Stimulated activated CD4-positive, alpha-beta T cell treated with anti-CD3 and anti-CD28 coated beads, TNF-alpha, amount 100 ng/mL, for 4 hours (primary cell): ENCODE data around the gene CKM.
"Not testable (repeated sequence)": the region's sequence is repeated elsewhere in the genome, so short reads cannot be mapped to it uniquely, and the experiment has no call there.

ENCODE experiments used
- DNase-seq, 3 experiments: peaks; one replicate each; pipeline ENCODE4 v3.0.0-alpha.2; 2020; ENCODE audit warnings: low read depth in 3 of 3

The CKM gene

DNA sequence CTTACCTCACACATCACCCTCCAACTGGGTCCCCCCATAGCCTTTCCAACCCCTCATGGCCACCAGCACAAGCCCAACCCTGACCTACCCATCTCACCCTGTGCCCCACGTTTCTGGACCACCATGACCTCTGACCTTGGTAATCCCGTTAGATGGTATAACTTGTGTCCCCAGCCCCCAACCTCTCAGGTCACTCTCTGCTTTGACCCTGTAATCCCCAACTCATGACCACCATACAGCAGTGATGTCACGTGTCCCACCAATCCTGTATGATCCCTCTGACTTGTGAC lies 26.4 kb upstream of the CKM start:
- no peak for DNase-seq

DNA sequence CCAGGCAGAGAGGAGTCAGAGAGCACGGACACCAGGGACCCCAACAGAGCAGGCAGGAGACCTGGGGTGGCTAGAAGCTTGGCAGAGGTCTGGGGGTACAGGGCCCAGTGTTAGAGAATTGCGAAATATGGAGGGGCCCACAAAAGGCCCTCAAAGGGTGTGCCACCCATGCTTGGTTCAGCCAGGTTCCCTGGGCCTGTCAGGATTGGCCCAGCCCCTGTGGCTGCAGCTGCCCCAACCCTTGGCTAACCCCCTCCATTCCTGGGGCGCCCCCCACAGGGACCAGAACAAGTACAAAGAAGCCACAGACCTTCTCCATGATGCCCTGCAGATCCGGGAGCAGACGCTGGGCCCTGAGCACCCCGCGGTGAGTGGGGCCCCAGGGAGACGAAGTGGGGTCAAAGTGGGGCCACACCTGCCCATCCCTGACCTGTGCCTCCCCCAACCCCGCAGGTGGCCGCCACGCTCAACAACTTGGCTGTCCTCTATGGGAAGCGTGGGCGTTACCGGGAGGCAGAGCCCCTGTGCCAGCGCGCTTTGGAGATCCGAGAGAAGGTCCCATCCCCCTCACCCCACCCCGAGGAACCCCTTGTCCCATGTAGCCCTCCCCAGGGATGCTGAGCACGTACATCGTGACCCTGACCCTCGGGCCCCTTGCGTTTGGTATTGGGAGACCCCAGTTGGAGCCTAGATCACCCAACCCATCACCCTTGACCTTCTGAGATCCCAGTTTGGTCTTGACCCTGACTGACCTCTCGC lies 25.9 kb upstream of the CKM start:
- DNase-seq: no peak

DNA sequence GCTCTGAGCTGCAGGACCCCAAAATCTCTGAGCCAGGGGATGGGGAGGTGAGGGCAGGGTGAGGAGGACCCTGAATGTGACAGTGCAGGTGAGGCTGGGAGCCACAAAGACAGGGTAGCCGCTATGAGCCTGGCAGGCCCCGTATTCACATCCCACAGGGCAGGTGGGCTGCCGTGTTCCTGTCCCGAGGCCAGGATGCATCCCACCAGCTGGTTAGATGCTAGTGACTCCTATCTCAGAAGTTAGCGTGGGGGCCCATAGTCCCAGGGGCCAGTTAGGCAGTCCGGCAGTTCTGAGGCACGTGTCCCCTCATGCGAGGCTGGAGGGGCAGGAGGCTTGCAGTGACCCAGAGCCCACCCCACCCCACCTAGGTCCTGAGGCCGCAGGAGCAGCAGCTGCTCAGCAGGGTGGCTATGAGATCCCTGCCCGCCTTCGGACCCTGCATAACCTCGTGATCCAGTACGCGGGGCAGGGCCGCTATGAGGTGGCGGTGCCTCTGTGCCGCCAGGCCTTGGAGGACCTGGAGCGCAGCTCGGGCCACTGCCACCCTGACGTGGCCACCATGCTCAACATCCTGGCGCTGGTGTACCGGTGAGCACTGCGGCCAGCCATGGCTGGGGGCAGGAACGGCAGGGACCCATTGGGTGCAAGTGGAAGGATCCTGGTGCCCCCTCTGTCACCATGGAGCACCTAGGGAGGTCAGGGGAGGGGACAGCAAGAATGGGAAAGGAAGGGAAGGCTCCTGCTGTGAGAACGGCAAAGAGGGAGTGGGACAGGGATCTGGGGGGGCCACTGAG lies 25.1 kb upstream of the CKM start:
- no peak for DNase-seq

DNA sequence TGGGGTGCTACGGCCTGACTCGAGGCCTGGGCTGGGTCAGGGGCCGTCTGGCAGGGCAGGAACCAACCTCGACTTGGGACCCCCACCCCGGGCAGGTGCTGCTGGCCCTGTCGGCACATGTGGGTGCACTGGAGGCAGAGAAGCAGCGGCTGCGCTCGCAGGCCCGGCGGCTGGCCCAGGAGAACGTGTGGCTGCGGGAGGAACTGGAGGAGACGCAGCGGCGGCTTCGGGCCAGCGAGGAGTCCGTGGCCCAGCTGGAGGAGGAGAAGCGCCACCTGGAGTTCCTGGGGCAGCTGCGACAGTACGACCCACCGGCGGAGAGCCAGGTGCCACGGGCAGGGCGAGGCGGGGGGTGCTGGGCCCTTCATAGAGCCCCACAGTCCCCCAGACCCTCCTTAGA lies 23.8 kb upstream of the CKM start:
- DNase-seq: no peak

DNA sequence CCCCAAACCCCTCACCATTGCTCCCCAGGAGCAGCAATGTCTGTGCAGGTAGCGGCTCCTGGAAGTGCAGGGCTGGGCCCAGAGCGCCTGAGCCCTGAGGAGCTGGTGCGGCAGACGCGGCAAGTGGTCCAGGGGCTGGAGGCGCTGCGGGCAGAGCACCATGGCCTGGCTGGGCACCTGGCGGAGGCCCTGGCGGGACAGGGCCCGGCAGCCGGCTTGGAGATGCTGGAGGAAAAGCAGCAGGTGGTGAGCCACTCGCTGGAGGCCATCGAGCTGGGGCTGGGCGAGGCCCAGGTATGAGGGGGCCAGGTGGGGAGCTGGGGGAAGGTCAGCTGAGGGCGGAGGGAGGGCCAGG lies 22.8 kb upstream of the CKM start:
- no peak for DNase-seq

DNA sequence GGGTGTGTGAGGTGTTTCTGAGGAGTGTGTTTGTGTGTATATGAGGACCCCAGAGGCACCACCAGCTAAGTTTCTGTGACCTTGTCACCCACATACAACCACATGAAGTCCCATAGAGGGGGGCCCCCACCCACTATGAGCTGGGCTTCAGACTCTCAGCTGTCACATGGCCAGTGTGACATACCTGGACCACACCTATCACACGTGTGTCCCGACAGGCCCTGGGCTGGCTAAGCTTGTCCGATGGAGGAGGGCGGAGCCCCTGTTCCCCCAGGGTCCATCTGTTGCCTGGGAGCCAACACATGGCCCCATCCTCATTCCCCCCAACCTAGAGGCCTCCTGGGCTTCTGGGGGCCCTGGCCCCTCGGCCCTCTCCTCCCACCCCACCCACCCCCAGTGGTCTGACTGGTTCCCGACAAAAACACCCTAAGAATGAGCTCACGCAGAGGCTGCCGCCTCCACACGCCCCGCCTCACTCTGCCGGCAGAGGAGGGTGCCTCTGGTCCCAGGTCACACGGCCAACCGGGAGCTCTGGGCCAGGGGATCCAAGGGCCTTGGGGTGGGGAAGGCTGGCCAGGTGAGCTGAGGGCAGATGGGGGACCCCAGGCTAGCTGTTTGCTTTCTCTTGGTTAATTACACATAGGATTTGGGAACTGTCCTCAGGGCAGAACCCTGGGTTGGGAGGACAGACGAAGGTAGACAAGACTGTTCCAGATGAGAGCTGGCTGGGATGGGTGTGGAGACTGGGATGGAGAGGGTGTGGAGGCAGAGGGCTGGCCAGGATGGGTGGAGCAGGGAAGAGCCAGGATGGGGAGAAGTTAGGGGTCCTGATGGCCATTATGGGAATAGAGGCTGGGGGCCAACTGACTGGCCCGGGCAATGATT lies 22.2 kb upstream of the CKM start:
- DNase-seq: no peak

DNA sequence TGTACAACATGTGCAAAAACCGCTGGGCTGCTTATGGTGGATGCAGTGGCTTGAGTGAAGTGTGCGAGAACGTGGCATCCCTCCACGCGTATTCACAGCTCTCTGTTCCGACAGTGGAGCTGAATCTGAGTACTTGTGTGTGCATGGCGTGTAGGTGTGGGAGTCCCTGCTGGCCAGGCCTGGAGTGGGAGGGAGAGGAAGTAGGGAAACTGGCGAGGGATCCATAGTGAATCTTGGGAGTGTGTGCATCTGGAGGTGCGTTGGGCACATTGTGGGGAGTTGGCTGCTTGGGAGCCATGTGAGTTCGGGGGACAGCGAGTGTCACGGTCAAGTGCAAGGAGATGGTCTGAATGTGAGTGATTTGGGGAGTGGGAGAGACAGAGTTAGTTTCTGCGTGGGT lies 20.2 kb upstream of the CKM start:
- no peak for DNase-seq

DNA sequence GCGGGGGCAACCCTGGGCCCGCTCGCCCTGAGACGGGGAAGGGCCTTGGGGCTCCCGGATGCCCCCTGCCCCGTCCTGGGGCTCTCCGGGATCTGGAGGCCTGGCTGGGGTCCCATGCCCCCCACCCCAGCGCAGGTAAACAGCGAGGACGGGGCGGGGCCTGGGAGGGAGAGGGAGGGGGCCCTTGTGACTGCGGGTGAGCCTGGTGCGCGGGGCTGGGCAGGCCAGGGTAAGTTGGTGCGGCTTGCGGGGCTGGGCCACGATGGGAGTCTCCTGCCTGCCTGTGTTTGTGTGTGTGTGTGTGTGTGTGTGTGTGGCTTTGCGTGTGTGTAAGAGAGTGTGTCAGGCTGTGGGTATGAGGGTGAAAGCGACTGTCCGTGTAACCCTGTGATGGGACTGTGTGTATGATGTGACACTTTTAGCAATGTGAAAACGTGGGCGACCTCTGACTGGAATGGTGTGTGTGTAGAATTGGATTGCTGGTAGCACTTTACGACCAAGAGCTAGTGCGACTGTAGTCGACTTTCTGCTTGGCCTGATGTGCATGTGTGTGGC lies 18.3 kb upstream of the CKM start:
- DNase-seq: no peak

DNA sequence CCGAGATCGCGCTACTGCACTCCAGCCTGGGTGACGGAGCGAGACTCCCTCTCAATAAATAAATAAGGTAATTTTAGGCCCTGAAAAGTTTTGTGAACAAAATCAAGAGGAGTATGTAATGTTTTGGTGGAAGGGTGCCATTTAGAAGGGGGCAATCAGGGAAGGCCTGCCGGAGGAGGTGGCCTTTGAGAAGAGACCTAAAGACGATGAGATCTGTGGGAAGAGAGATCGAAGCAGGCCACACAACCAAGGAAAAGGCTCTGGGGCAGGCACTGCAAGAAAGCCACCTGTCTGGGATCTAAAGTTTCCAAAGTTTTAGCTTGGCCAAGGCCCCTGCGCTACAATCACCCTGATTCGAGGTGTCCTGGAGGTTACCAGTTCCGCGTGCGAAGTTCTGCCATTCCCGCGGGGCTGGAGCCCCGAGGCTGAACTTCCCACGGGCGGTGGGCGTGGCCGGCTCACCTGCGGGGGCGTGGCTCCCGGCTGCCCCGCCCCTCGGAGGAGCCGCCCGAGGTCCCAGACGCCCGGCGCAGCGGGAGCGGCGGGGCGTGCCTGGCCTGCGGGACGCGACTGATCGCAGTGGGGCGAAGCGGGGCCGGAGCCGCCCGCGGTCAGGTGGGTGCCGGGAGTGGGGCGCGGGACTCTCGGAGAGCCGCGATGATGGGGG lies 17.7 kb upstream of the CKM start, which contains the start of gene KLC3:
TSS of gene KLC3 (plus strand) at position 519 of the 667 bp plus-strand sequence. CDS start 4,792 bp downstream, outside the sequence.
- DNase-seq: peak in 1 of 3 experiments; percentile 35

DNA sequence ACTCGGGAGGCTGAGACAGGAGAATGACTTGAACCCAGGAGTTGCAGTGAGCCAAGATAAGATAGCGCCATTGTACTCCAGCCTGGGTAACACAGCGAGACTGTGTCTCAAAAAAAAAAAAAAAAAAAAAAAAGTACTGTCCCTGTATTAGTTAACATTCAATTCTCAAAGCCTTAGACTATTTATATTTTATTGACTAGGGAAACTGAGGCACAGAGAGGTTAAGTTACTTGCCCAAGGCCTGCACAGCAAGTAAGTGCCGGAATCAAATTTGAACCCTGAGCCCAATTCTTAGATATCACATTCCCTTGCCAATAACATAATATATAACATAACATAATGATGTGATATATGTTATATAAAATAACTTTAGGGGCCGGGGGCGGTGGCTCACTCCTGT lies 17.0 kb upstream of the CKM start:
- DNase-seq: no peak

DNA sequence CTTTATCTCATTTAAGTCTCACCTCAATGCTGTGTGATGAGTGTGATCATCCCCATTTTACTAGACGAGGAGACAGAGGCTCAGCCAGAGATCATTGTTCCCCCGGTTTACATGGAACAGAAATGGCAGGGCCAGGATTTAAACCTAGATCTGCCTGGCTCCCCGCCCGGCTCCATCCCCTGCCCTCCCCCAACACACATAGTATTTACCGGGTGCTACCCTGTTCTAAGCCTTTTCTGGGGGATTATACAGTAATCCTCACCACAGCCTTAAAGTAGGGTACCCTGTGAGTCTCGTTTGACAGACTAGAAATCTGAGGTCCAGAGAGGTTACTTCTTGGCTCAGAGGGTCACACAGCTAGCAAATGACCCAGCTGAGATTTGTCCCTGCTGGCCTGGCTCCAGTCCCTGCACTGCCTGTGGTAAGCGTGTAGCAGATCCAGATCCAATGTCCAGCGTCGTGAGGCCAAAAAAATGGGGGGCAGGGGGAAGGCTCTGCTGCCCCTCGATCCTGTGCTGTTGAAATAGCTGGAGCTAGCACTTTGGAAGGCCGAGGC lies 14.1 kb upstream of the CKM start:
- DNase-seq: no peak

DNA sequence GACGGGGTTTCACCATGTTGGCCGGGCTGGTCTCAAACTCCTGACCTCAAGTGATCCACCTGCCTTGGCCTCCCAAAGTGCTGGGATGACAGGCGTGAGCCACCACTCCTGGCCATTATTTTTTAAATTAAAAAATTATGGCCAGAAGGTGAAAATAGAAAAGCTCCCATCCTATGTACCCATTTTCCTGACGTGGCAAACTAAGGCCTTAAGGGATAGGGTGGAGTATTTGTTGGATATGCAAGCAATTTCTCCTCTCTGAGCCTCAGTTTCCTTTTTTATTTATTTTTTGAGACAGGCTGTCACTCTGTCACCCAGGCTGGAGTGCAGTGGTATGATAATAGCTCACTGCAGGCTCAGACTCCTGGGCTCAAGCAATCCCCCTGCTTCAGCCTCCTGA lies 12.2 kb upstream of the CKM start:
- DNase-seq: not testable (repeated sequence)

DNA sequence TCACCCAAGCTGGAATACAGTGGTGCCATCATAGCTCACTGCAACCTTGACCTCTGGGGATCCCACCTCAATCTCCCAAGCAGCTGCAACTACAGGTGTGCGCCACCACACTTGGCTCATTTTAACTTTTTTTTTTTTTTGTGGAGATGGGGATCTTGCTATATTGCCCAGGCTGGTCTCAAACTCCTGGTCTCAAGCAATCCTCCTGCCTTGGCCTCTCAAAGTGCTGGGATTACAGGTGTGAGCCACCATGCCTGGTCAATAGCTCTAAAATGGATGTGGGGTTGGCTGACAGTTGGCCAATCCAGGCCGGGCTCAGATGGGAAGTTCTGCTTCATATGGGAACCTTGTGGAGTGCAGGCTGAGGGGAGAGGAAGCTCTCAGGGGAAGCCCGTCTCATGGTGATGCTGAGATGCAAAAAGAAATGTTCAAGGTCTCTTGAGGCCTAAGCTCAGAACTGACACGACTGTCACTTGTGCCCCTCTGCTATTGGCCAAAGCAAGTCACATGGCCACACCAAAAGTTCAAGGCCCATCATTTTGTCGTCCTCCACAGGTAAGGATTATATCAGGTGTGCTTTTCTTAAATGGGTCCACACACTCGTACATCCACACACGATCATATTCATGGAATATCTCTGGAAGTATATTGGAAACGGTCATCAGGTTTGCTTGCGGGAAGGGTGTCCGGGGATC lies 11.1 kb upstream of the CKM start:
- no peak for DNase-seq

DNA sequence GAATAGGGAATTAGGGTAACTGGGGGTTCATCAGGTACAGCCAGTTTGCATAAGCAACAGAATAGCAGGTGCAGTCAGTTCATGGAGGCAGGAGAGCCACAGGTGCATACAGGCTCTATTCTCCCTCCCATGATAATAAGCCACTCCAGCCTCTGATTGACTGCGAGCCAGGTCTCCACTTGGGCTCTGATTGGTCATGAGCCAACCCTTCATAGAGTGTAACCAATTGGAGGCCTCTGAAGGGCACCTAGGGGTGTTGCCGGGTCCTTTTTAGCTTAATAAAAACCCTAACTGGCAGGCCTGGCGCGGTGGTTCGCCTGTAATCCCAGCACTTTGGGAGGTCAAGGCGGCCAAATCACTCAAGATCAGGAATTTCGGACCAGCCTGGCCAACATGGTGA lies 8.7 kb upstream of the CKM start:
- no peak for DNase-seq

DNA sequence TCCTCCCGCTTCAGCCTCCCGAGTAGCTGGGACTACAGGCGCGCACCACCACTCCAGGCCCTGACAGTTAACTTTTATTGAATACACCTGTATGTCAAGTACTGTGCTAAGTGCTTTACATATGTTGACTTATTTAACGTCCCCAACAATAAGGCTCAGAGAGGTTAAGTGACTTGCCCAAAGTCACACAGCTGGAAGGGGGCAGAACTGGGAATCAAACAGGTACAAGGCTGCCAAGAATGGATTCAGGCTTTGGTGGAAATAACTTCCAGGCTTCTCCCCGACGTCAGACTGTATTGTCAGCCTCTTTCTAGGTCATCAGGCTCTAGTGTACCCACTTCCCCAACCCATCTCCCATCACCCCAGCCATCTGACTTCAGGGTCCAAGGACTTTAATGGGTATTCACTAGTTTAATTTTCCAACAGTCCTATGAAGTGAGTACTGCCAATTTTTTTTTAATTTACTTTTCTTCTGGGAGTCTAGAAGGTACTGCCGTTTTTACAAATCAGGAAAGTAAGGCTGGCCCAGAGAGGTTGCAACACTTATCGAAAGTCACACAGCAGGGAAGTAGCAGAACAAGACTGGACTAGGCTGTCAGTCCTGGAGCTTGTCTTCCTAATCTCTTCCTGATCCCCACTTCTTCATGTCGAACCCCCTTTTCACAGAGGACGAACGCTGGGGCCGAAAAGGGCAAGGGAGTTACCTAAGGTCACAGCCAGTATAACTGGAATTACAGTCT lies 4.9 kb upstream of the CKM start:
- no peak for DNase-seq

DNA sequence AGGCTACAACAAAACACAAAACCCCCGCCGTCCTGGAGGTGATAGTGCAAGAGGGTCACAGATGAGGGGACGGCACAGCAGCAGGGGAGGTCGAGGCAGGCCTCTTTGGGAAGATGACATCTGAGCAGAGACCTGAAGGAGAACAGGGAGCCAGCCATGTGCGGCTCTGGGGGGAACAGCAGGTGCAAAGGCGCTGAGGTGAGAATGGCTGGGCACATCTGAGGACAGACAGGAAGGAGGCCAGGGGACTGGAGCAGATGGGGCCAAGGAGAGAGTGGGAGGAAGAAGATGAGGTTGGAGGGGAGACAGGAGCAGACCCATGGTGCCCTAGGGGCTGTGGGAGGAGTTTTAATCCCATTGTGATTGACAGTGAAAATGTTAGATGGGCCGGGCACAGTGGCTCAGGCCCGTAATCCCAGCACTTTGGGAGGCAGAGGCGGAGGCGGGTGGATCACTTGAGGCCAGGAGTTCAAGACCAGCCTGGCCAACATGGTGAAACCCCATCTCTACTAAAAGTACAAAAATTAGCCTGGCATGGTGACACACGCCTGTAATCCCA lies 1.8 kb upstream of the CKM start:
- DNase-seq: no peak

DNA sequence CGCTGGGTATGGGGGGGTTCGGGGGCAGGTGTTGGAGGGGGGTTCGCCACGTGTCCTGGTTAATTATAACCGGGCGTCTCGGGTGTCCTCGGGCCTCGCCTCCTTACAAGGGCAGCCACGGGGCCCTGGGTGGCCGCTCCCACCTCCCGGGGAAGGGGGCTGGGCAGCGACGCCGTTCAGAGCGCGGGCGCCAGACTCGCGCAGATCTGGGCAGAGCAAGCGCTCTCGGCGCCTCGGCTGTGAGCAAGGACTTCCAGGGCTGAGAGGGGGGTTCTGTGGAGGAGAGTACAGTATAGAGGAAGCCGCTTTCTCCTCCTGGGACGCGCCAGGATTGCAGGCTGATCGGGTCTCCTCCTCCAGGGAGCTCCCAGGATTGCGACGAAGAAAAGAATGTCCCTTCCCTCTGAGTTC lies 1.0 kb upstream of the CKM start:
- no peak for DNase-seq

DNA sequence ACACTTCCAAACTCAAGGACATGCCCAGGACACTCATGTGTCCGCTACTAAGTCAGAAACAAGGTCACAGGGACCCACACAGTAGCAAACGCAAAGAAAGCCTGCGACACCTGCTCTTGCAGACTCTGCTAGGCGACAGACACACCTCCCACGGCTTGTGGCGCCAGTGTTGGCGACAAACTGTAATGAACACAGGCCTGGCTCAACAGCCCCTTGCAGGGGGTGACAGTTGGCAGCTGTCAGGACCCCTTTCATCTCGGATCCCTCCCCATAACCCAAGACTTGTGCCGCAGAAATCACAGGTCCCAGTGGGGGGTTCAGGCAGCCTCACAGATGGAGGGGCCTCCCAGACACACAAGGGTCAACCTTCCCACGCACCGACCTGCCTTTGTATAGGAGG lies 364 bp downstream of the CKM start:
- no peak for DNase-seq

DNA sequence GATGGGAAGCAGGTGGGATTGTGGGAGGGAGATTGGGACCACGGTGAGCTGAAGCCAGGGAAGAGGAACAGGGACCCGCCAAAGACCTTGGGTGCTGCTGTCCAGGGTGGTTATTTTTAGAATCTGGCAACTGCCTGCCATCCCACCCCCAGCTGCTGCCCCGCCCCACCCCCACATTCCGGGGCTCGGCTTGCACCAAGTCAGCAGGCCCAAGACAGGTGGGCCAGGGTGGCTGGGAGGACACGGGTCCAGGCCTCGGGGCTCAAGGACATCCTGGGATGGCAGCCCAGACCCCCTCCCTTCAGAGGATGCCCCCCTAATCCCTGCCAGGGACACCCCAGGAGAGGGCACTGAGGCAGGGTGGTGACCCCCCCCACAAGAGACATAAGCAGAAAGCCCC lies 827 bp downstream of the CKM start:
- no peak for DNase-seq
